ENCODE results near the gene DYNLT2. TPM values are rescaled to one million over a fixed set of nuclear protein-coding genes. Genes with fewer than 3 reads are reported as not detected.

DYNLT2 gene
- total and polyA plus RNA-seq, 2 experiments from 2014 or later: 2.9 to 3.1 TPM

- no peak overlapping the region for H3K4me3 ChIP-seq
- no peak overlapping the region for H3K27ac ChIP-seq
- H3K4me1 ChIP-seq (ENCODE audit: insufficient read depth): peaks cover 7% of the 10 kb centered on the region
- no peak overlapping the region for H2AFZ ChIP-seq
- H3K36me3 ChIP-seq (replicated peaks; ENCODE audit: insufficient read depth, low read depth): no peaks in the 10 kb centered on the region
- H3K79me2 ChIP-seq: no peaks in the 10 kb centered on the region
- no peaks in the 10 kb centered on the region for H4K20me1 ChIP-seq (ENCODE audit: insufficient read depth, poor library complexity, severe bottlenecking)
- no peak for DNase-seq (ENCODE audit: low spot score)
- no peaks in the 10 kb centered on the region for H3K9me2 ChIP-seq (replicated peaks; ENCODE audit: insufficient read depth)
- H3K27me3 ChIP-seq: no peaks in the 10 kb centered on the region
- no peaks in the 10 kb centered on the region for H3K9me3 ChIP-seq (ENCODE audit: low read depth)
- H3K4me2 ChIP-seq: no peak overlapping the region
- no peak for TF ChIP-seq EZH2phosphoT487 (IDR thresholded peaks at IDR 0.05; ENCODE audit: low read depth, severe bottlenecking, unreplicated experiment)
- TF ChIP-seq EZH2 (IDR thresholded peaks at IDR 0.05; ENCODE audit: borderline replicate concordance): no peak
- no peak for TF ChIP-seq CTCF (IDR thresholded peaks at IDR 0.05; ENCODE audit: poor library complexity)
- 97% methylated on average over 12 of the region's 12 CpGs for WGBS (ENCODE audit: low lambda C conversion rate, missing lambda C conversion rate)
Observed at GRCh38 chr6:169784821-169785340, 33.5 kb upstream of the DYNLT2 start.

DNA sequence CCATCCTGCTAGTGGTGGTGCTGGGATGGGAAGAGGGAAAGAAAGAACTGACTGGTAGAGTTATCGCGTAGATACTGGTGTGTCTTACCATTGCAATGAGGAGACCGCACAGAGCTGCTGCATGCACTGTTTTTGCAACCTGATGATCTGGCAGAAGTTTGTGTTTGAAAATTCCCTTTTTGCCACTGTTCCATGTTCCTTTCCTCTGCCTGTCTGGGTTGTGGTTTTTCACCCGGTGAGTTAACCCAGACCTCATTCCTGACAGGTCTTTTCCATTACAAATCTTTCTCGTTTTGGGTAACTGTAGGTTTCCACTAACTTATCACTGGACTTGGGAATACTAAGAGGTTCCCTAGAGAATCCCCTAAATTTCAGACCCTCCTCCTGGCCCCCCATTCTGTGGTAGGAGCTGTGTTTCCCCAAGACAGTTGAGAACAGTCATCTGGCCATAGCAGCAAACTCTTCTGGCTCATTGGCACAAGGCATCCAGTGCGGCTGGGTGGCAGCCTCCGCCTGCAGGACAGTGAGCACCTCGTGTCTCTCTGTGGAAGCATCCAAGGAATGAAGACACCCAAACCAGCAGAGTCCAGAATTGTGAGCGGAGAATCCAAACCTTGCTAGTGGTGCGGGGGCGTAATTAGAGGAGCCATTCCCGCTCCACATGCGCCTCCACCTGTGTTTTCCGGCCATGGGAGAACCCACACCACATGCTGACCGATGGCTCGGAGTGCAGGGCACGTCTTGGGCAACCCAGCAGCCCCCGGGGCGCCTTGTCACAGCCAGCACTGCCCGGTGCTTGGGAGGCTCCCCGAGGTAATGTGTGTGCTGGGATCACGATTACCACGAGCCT lies 32.8 kb upstream of the DYNLT2 start:
- Histone ChIP-seq H3K9me2 (replicated peaks; ENCODE audit: insufficient read depth) (no peaks in the 10 kb centered on the region), H3K4me3 (no peak overlapping the region), H2AFZ (no peak overlapping the region), H3K4me2 (no peak overlapping the region), H4K20me1 (ENCODE audit: insufficient read depth, poor library complexity, severe bottlenecking) (no peaks in the 10 kb centered on the region), H3K27me3 (no peaks in the 10 kb centered on the region), H3K9me3 (ENCODE audit: low read depth) (no peaks in the 10 kb centered on the region), H3K36me3 (replicated peaks; ENCODE audit: insufficient read depth, low read depth) (no peaks in the 10 kb centered on the region), H3K27ac (no peak overlapping the region), H3K79me2 (no peaks in the 10 kb centered on the region), H3K4me1 (ENCODE audit: insufficient read depth) (peaks cover under 1% of the 10 kb centered on the region)
- no peak for DNase-seq (ENCODE audit: low spot score)
- WGBS (ENCODE audit: low lambda C conversion rate, missing lambda C conversion rate): 92% methylated on average over 23 of the region's 23 CpGs
- no peak for TF ChIP-seq EZH2 (IDR thresholded peaks at IDR 0.05; ENCODE audit: borderline replicate concordance)
- TF ChIP-seq CTCF (IDR thresholded peaks at IDR 0.05; ENCODE audit: poor library complexity): no peak
- no peak for TF ChIP-seq EZH2phosphoT487 (IDR thresholded peaks at IDR 0.05; ENCODE audit: low read depth, severe bottlenecking, unreplicated experiment)

DNA sequence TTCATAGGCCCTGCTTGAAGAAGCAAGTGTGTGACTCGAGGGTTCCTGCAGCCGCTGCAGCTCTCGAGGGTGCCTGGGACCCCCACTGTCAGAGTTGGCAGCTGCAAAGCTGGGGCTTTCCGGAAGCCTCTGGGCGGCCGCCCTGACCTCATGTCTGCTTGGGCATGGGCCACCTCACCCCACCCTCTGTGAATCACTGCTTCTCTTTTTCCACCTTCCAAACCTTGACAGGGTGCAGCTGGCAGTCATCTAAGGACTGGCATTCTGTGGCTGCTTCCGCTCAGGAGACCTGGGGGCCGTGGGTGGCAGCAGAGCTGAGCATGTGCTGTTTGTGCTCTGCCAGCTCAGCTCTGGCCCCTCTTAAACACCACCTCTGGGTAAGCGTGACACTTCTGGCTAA lies 32.0 kb upstream of the DYNLT2 start:
- Histone ChIP-seq H3K27me3 (no peaks in the 10 kb centered on the region), H3K27ac (no peak overlapping the region)
- 97% methylated on average over 9 of the region's 9 CpGs for WGBS (ENCODE audit: low lambda C conversion rate, missing lambda C conversion rate)

More for the DNA sequence above, 32.0 kb upstream of the DYNLT2 start:
- Histone ChIP-seq H3K79me2 (no peaks in the 10 kb centered on the region), H3K9me3 (ENCODE audit: low read depth) (no peaks in the 10 kb centered on the region), H2AFZ (no peak overlapping the region), H3K36me3 (replicated peaks; ENCODE audit: insufficient read depth, low read depth) (no peaks in the 10 kb centered on the region), H3K9me2 (replicated peaks; ENCODE audit: insufficient read depth) (no peaks in the 10 kb centered on the region), H3K4me1 (ENCODE audit: insufficient read depth) (no peaks in the 10 kb centered on the region), H4K20me1 (ENCODE audit: insufficient read depth, poor library complexity, severe bottlenecking) (no peaks in the 10 kb centered on the region), H3K4me2 (no peak overlapping the region), H3K4me3 (no peak overlapping the region)
- TF ChIP-seq EZH2phosphoT487 (IDR thresholded peaks at IDR 0.05; ENCODE audit: low read depth, severe bottlenecking, unreplicated experiment): no peak
- no peak for TF ChIP-seq EZH2 (IDR thresholded peaks at IDR 0.05; ENCODE audit: borderline replicate concordance)
- TF ChIP-seq CTCF (IDR thresholded peaks at IDR 0.05; ENCODE audit: poor library complexity): no peak
- no peak for DNase-seq (ENCODE audit: low spot score)

Data from hepatocyte (in vitro differentiated cells).